Fibroblast of the aortic adventitia (primary cell): ENCODE measurements around the gene TBC1D22A. TPM values are rescaled to one million over a fixed set of nuclear protein-coding genes. Genes with fewer than 3 reads are reported as not detected.

Experiments used
- DNase-seq: peaks from one replicate; pipeline ENCODE4 v3.0.0-alpha.2; 2010; ENCODE audit warnings: low read depth
- H3K4me3 ChIP-seq: 2 replicates; pipeline ENCODE4 v1.5.1; 2011; ENCODE audit warnings: low read depth, mild to moderate bottlenecking, control low read depth, low read length, moderate library complexity
- CTCF ChIP-seq: IDR thresholded peaks from 2 replicates; pipeline ENCODE4 v1.5.1; 2011; ENCODE audit warnings: mild to moderate bottlenecking, low read length, control low read depth, inconsistent platforms; ENCODE audit not compliant: insufficient read depth
- total RNA-seq: library from RNA; depleted of rRNA; stranded (reverse); fragments of >200 nt; gene quantifications from 2 replicates; pipeline ENCODE4 v1.2.3, GENCODE V29; 2012; ENCODE audit warnings: low replicate concordance

Gene TBC1D22A
- total RNA-seq, 1 donor = 13.8 TPM

GRCh38 chr22:47089796-47090460 lies 327.5 kb downstream of the TBC1D22A start:
- no peak for DNase-seq
- no peak overlapping the region for H3K4me3 ChIP-seq
- no peak for TF ChIP-seq CTCF

GRCh38 chr22:47090591-47091245 lies 328.3 kb downstream of the TBC1D22A start:
- peak overlapping the region; percentile 55 for H3K4me3 ChIP-seq
- TF ChIP-seq CTCF = no peak
- peak; percentile 39 for DNase-seq

DNA sequence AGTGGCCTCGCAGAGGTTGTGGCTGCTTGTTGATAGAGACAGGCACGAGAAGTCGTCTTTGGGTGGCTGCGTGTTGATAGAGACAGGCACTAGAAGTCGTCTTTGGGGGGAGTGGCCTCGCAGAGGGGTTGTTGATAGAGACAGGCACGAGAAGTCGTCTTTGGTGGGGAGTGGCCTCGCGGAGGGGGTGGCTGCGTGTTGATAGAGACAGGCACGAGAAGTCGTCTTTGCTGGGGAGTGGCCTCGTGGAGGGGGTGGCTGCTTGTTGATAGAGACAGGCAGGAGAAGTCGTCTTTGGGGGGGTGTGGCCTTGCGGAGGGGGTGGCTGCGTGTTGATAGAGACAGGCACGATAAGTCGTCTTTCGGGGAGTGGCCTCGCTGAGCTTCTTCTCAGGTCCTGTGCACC lies 328.8 kb downstream of the TBC1D22A start:
- H3K4me3 ChIP-seq = peak overlapping the region; percentile 55
- TF ChIP-seq CTCF = no peak
- no peak for DNase-seq

GRCh38 chr22:47091921-47092700 lies 329.7 kb downstream of the TBC1D22A start:
- TF ChIP-seq CTCF = no peak
- no peak for DNase-seq
- H3K4me3 ChIP-seq = no peak overlapping the region

- DNase-seq = peak; percentile 72
- TF ChIP-seq CTCF = no peak
- H3K4me3 ChIP-seq = no peak overlapping the region
These were observed 330.5 kb downstream of the TBC1D22A start for GRCh38 chr22:47092896-47093311.

- DNase-seq = no peak
- TF ChIP-seq CTCF = no peak
- H3K4me3 ChIP-seq = no peak overlapping the region
These were observed 331.3 kb downstream of the TBC1D22A start for GRCh38 chr22:47093720-47094119.
